ENCODE results near the gene TCF7L2.

- TF ChIP-seq PATZ1 (CRISPR knock-in tag; IDR thresholded peaks at IDR 0.05; ENCODE audit: borderline replicate concordance) (no peak), CREB5 (CRISPR knock-in tag; IDR thresholded peaks at IDR 0.05; ENCODE audit: low read depth) (no peak), PPARA (CRISPR knock-in tag; IDR thresholded peaks at IDR 0.05; ENCODE audit: borderline replicate concordance) (no peak), TOX (CRISPR knock-in tag; IDR thresholded peaks at IDR 0.05; ENCODE audit: borderline replicate concordance) (no peak), ARNTL (CRISPR knock-in tag; IDR thresholded peaks at IDR 0.05; ENCODE audit: borderline replicate concordance, low read depth) (no peak), POU6F1 (CRISPR knock-in tag; IDR thresholded peaks at IDR 0.05; ENCODE audit: borderline replicate concordance, low read depth) (no peak), RARB (CRISPR knock-in tag; IDR thresholded peaks at IDR 0.05) (no peak), ZNF70 (CRISPR knock-in tag; IDR thresholded peaks at IDR 0.05) (no peak), TSHZ2 (CRISPR knock-in tag; IDR thresholded peaks at IDR 0.05) (no peak), ZFP3 (CRISPR knock-in tag; IDR thresholded peaks at IDR 0.05) (no peak), ZFP30 (CRISPR knock-in tag; IDR thresholded peaks at IDR 0.05) (no peak), SNAI2 (CRISPR knock-in tag; IDR thresholded peaks at IDR 0.05) (no peak)
These were observed 227.9 kb downstream of the TCF7L2 start for GRCh38 chr10:113177936-113178335.

All from SK-N-SH treated with all-trans-retinoic acid at 6 μM for 48 hours (cell line).